ENCODE measurements around the gene NGF.

NGF gene

DNA sequence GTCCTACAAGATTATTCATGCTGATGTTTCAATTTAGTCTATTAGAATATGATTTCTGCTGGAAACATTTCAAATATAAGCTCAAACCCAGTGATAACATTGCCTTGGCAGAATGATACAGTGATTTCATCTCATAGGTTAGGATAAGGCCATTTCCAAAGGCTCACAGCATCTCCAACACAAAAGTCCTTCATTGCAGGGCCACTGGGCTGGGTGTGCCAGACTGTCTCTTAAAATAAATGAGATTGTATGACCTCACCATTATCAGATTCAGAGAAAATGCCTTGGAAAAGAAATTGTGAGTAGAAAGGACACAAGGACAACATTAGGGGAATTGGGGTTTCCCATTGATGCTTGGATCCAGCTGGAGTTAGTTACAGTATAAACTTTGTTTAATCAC lies 30.4 kb downstream of the NGF start:
- DNase-seq: no peak

DNA sequence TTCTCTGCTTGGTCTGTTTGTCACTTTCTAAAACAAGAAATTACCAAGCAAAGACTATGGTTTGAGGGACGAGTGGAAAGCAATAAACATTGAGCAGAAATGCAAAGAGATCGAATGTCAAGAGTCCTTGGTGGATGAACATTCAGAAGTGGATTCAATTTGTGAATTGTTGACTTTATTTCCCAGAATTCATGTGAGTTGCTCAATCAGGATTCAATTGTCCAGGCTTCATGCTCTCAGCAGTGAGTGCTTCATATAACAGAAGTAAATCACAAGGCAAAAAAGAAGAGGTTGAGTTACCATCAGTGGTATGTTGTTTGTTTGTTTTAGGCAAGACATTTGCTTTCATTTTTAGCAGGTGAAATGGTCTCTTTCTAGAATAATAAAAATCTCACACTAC lies 31.9 kb downstream of the NGF start:
- DNase-seq: no peak

GRCh38 chr1:115303364-115303763 lies 34.7 kb downstream of the NGF start:
- DNase-seq: no peak

DNA sequence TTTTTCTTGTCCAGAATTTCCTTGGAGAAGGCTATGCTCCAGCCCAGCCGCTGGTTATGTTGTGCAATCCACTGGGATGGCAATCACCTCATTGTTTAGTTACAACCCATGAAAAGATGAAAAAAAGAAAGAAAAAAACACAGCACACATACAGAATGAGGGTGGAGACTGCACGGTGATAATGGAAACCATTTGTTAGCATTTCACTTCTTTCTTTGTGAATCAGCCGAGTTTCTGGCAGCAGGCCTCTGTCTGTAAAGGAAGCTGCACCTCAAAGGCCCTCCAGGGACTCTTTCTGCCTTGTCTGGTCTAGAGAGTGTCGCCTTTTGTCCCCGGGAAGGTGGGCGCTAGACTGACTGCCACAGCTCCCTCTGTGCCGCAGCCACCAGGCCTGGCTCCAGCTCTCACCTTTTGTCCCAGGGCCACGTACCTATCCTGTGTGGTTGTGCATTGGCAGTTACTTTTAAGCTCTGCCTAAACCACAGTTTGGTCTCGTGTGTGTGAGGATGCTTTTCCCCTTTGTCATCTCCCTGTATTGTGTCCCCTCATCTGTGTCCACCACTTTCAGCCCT lies 35.6 kb downstream of the NGF start:
- DNase-seq: no peak

DNA sequence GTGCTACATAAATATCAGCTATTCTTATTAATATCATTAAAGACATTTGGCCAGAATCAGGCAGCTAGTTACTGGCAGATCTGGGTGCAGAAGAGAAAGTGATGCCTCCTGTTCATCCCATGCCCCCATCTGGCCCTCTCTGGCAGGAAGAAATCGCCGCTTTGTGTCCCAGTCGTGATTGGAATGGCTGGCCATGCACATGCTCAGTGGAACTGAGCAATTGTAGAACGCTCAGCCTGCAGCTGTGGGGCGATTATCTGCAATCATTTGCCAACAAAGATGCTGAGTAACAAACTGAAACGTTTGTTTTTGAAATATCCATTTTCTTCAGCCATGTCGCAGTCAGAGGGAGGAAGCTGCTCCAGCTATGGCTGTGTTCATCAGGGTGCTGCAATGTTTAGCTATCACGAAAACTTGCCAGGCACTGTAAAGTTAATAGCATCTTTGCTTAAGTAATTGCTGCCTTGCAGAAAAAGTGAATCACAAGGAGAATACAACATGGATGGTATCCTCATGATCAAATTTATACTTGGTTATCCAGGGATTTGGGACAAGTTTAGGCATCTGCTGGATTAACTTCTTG lies 36.5 kb downstream of the NGF start:
- DNase-seq: no peak

- DNase-seq: no peak
Observed at GRCh38 chr1:115300087-115300876, 37.8 kb downstream of the NGF start.

GRCh38 chr1:115299266-115299665 lies 38.8 kb downstream of the NGF start:
- no peak for DNase-seq

GRCh38 chr1:115296981-115297380 lies 41.1 kb downstream of the NGF start:
- no peak for DNase-seq

GRCh38 chr1:115295904-115296696 lies 41.9 kb downstream of the NGF start:
- DNase-seq: no peak

GRCh38 chr1:115293899-115294298 lies 44.1 kb downstream of the NGF start:
- no peak for DNase-seq

GRCh38 chr1:115293006-115293405 lies 45.0 kb downstream of the NGF start:
- no peak for DNase-seq

DNA sequence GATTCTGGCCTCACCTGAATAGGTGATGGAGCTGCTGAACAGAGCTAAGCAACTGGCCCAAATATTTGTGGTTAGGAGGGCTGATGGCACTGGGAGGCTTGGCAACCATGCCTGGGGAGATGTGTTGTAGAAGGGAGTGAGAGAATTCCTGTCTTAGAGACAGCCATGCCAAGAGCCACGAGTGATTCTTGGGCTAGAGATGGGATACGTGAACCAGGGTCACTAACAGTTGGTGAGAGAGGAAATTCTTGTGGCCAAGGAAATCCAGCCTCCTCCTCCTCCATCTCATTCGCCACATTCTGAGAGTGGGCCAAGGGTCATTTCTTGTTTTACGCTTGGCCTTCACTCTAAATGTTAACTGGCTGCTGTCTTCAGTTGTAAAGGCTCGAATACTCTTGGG lies 46.3 kb downstream of the NGF start:
- DNase-seq: no peak

- no peak for DNase-seq
Observed at GRCh38 chr1:115289940-115290339, 48.1 kb downstream of the NGF start.

DNA sequence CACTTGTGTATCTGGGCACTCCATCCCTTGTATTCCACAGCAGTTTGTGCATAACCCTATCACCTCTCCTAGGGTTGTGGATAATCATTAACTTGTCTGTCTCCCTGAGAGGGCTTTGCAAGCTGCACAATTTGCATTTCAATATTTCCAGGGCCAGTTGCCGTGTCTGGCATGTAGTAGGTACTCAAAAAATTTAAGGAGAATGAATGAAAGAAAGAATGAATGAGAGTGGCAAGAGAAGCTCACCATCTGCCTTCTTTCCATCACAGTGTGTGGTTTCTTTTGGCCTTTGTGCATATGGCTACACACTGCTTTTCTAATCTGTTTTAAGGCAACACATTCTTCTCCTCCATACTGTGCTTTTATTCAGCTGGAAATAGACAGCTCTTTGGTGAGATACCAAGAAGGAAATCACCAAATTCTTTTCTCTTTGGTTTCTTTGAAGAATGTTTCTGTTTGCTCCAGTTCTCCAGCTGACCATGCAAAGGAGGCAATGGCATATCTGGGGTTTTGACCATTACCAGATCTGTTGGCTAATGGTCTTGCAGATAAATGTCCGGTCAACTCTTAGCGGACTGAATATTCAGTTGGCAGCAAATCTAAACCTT lies 49.4 kb downstream of the NGF start:
- no peak for DNase-seq

DNA sequence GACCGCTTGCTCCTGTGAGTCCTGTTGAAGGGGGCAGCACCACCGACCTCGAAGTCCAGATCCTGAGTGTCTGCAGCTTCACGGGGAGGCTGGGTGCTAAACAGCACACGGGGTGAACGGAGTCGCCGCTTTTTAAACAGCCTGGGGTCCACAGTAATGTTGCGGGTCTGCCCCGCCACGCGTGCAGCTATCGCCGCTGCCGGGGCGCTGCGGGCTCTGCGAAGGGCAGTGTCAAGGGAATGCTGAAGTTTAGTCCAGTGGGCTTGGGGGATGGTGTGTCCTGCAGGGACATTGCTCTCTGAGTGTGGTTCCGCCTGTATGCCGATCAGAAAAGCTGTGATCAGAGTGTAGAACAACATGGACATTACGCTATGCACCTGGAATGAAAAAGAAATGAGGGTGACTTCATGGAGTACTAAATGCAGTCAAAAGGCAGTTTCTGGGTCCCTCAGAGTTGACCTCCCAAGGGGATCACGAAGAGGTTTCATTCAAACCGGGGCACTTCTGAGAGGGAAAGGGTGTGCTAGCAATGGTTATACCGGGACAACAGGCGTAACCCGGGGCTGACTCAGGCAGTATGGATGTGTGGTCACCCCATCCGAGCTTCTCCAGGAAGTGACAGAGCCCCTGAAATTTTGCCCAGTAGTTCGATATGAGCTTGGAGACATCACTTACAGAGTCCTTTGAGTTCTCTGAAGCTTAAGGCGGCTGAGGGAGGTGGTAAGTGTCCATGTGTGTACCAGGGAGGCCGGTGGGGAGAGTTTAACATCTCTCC lies 51.4 kb downstream of the NGF start:
- DNase-seq: no peak

GRCh38 chr1:115284209-115284608 lies 53.8 kb downstream of the NGF start:
- no peak for DNase-seq

GRCh38 chr1:115283681-115284146 lies 54.3 kb downstream of the NGF start:
- no peak for DNase-seq

DNA sequence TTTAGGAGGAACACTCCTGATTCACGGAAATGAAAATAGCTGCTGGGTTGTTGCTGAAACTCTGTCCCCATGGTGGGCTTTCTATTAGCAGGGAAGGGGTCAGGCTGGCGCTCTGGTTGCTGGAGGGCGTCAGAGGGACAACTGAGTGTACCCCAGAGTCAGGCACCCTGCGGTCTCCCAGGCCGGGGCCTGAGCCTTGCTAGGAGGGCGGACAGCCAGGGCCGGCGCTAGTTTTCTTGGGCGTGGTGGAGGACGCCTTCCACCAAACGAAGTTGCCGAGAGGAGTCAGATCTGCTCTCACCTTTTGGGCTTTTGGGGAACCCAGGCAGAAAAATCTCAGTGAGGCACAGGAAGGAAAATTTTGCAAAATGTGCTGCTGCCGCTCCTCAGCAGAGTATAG lies 54.8 kb downstream of the NGF start:
- DNase-seq: no peak

DNA sequence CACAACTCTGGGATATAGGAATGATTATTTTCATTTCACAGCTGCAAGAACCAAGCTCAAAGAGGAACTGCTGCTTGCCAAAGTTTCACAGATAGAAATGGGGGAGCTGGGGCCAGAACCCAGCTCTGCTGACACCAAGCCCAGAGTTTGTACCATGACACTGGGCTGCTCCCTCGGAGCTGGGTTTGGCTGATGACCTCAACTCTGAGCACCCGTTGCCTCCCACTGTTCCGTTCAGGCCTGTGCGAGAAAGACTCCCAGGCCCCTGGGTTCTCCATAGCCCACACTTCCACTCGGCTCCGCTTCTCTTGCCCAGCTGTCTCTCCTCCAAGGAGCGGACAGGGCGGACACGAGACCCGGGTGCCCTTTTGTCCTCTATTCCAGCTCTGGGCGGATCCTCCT lies 55.2 kb downstream of the NGF start:
- DNase-seq: no peak

- no peak for DNase-seq
Observed at GRCh38 chr1:115281143-115281542, 56.9 kb downstream of the NGF start.

DNA sequence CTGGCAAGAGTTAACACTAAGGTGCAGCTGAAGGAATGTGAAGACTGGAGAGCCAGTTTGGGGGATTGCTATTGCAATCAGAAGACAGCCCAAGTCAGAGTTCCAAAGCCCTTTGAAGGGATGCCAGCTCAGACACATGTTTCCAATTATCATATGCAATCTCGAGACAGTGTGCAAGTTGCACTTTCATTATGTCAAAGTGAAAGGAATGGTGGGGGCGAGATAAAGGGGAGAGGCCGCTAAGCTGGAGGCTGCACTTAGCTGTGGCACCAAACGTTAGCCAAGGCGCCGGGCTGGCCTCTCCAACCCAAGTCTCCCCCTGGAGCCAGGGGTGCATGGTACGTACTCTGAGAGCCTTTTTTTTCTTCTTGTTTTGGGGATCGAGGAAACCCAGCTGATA lies 58.0 kb downstream of the NGF start:
- DNase-seq: no peak

GRCh38 chr1:115278211-115278610 lies 59.8 kb downstream of the NGF start:
- no peak for DNase-seq
